ENCODE measurements around the gene MICALL2. TPM values are rescaled to one million over a fixed set of nuclear protein-coding genes. Genes with fewer than 3 reads are reported as not detected.
"Not testable (repeated sequence)": the region's sequence is repeated elsewhere in the genome, so short reads cannot be mapped to it uniquely, and the experiment has no call there.

MICALL2 gene
- total RNA-seq, 4 donors from 2014 or later, result 1.8 to 19.7 (median 12.6) TPM

DNA sequence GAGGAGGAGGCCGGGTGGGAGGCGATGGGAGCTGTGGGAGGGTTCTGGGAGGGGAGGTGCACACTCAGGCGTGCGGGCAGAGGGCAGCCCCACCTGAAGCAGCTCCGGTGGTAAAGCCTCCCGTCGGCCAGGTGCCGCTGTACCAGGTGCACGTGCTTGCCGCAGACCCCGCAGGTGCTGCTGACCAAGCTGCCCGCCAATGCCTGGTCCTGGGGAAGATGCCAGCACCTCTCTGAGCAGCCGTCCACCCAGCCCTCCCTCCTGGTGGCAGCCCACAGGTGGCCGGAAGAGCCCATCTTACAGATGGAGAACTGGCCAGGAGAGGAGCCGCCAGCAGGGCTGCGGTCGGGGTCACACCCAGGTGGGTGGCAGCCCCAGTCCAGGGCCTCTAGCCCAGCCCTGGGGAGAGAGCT, 12.6 kb downstream of the MICALL2 start:
- Histone ChIP-seq H3K4me1 (no peaks in the 10 kb centered on the region), H3K4me3 (no peak overlapping the region), H3K9me3 (no peaks in the 10 kb centered on the region), H3K27ac (no peak overlapping the region), H3K27me3 (no peaks in the 10 kb centered on the region), H3K36me3 (no peaks in the 10 kb centered on the region)
- no peak for TF ChIP-seq POLR2A (IDR thresholded peaks at IDR 0.05)
- TF ChIP-seq, protein P1, sequence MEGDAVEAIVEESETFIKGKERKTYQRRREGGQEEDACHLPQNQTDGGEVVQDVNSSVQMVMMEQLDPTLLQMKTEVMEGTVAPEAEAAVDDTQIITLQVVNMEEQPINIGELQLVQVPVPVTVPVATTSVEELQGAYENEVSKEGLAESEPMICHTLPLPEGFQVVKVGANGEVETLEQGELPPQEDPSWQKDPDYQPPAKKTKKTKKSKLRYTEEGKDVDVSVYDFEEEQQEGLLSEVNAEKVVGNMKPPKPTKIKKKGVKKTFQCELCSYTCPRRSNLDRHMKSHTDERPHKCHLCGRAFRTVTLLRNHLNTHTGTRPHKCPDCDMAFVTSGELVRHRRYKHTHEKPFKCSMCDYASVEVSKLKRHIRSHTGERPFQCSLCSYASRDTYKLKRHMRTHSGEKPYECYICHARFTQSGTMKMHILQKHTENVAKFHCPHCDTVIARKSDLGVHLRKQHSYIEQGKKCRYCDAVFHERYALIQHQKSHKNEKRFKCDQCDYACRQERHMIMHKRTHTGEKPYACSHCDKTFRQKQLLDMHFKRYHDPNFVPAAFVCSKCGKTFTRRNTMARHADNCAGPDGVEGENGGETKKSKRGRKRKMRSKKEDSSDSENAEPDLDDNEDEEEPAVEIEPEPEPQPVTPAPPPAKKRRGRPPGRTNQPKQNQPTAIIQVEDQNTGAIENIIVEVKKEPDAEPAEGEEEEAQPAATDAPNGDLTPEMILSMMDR (IDR thresholded peaks at IDR 0.05), result no peak
- DNase-seq, result no peak
- intact Hi-C loops (cut with DNase I; ENCODE audit: low total_unique reads), result no loop called here

DNA sequence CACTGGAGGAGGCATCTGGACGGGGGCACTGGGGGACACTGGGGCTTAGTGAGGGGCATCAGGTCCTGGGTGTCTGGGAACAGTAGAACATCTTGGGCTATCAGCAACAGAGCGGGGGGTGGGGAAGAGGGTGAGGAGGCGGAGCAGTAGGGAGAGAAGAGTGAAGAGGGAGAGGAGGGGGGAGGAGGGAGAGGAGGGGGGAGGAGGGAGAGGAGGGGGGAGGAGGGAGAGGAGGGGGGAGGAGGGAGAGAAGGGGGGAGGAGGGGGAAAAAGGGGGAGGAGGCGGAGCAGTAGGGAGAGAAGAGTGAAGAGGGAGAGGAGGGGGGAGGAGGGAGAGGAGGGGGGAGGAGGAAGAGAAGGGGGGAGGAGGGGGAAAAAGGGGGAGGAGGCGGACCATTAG, 13.2 kb downstream of the MICALL2 start:
- DNase-seq; H3K27me3 ChIP-seq; H3K4me3 ChIP-seq; H3K9me3 ChIP-seq; H3K27ac ChIP-seq; H3K4me1 ChIP-seq; H3K36me3 ChIP-seq; intact Hi-C loops (cut with DNase I; ENCODE audit: low total_unique reads): not testable (repeated sequence)

DNA sequence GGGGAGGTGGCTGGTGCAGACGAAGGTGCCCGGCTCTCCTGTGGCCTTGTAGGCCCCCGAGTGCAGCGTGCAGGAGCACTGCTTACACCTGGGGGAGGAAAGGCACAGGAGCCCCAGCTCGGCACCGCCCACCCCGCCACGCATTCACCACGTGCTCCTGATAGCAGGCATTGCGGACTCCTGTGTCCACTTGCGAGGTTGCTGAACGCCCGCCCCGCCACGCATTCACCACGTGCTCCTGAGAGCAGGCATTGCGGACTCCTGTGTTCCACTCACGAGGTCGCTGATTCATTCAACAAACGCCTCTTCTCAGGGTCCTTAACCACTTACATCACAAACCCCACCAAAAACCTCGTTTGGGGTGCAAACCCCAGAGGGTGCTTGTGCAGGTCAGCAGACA, 13.9 kb downstream of the MICALL2 start:
- no peaks in the 10 kb centered on the region for H3K4me1 ChIP-seq
- no peaks in the 10 kb centered on the region for H3K36me3 ChIP-seq
- H3K27ac ChIP-seq, result no peak overlapping the region
- H3K4me3 ChIP-seq, result no peak overlapping the region
- DNase-seq, result no peak
- H3K9me3 ChIP-seq, result no peaks in the 10 kb centered on the region
- no peaks in the 10 kb centered on the region for H3K27me3 ChIP-seq
- intact Hi-C loops (cut with DNase I; ENCODE audit: low total_unique reads), result no loop called here
- no peak for TF ChIP-seq POLR2A (IDR thresholded peaks at IDR 0.05)
- TF ChIP-seq, protein P1 (IDR thresholded peaks at IDR 0.05), result no peak

DNA sequence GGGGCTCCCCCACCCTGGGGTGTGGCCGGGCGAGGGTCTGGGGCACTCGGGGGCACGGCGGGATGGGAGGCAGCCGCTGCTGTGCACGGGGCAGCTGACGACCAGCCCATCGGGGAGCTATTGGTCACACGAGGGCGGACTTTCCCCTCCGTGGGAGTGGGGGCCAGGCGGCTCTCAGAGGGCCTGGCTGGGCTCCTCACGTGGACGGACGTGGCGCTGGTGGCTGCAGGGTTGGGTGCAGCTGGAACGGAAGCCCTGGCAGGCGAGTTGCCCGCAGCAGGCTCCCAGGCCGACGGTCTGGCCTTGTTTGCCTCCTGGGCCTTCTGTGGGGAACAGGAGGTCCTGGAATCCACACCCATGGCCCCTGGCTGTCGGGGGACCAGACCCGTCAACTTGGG, 14.3 kb downstream of the MICALL2 start:
- intact Hi-C loops (cut with DNase I; ENCODE audit: low total_unique reads), result no loop called here
- H3K4me1 ChIP-seq, result no peaks in the 10 kb centered on the region
- no peaks in the 10 kb centered on the region for H3K9me3 ChIP-seq
- H3K4me3 ChIP-seq, result no peak overlapping the region
- H3K36me3 ChIP-seq, result no peaks in the 10 kb centered on the region
- TF ChIP-seq, protein P1 (IDR thresholded peaks at IDR 0.05), result no peak
- no peak for TF ChIP-seq POLR2A (IDR thresholded peaks at IDR 0.05)
- no peak for DNase-seq
- H3K27me3 ChIP-seq, result no peaks in the 10 kb centered on the region
- no peak overlapping the region for H3K27ac ChIP-seq

DNA sequence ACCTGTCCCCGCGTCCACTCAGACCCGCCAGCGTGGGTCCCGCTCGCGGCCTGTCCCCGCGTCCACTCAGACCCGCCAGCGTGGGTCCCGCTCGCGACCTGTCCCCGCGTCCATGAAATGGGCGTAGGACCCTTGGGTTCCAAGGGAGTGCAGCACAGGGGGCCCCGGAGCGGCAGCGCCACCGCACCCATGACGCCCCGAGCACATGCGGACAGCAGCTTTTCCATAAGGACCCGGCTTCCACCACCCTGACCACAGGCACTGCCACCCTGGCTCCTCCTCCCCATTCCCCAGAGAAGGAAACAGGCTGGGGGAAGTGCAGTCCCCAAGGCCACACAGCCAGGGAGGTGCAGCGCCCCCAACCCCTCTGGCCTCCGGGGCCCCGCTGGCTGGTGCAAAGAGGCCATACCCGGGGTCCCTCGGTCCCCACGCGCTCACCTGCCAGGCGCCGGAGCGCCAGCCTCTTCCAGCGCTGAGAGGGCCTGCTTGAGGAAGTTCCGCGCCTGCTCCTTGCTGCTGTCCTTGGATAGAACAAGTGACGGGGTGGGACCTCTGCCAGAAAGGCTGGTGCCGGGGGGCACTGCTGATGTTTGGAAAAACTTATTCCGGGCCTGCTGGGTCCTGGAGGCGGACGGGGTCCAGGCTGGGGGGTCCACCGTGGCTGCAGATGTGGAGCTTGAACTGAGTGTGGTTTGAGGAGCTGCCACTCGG, 14.9 kb downstream of the MICALL2 start:
- DNase-seq, result no peak
- Histone ChIP-seq H3K36me3 (no peaks in the 10 kb centered on the region), H3K27me3 (no peaks in the 10 kb centered on the region), H3K4me3 (no peak overlapping the region), H3K9me3 (no peaks in the 10 kb centered on the region), H3K4me1 (no peaks in the 10 kb centered on the region), H3K27ac (no peak overlapping the region)
- TF ChIP-seq POLR2A (IDR thresholded peaks at IDR 0.05), result no peak
- TF ChIP-seq, protein P1 (IDR thresholded peaks at IDR 0.05), result no peak
- intact Hi-C loops (cut with DNase I; ENCODE audit: low total_unique reads), result no loop called here

DNA sequence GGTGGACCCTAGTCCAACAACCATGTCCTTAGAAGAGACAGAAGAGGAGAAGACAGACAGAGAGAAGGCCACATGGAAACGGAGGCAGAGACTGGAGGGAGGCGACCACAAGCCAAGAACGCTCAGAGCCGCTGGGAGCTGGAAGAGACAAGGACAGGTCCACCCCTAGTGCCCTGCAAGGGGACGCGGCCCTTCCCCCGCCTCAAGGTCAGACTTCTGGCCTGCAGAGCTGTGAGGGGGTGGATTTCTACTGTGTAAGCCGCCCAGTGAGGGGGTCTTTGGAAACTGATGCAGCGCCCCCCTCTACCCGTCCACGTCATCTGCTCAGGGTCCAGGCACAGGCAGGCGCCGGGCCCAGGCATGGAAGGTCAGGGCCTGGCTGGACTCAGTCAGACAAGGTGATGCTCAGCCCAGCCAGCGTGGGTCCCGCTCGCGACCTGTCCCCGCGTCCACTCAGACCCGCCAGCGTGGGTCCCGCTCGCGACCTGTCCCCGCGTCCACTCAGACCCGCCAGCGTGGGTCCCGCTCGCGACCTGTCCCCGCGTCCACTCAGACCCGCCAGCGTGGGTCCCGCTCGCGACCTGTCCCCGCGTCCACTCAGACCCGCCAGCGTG, 15.6 kb downstream of the MICALL2 start:
- intact Hi-C loops (cut with DNase I; ENCODE audit: low total_unique reads); DNase-seq; H3K4me1 ChIP-seq; H3K27ac ChIP-seq; H3K9me3 ChIP-seq; H3K4me3 ChIP-seq; H3K27me3 ChIP-seq; H3K36me3 ChIP-seq: not testable (repeated sequence)

Data from uterus (tissue), 4 donors.